ENCODE measurements around the gene MSX2.

The MSX2 gene

GRCh38 chr5:174735498-174736330 lies 11.3 kb downstream of the MSX2 start:
- DNase-seq (ENCODE audit: low read depth, low spot score): no peak
- Histone ChIP-seq H3K36me3 (ENCODE audit: insufficient read depth, insufficient read length, low read length) (peaks cover 1% of the 10 kb centered on the region), H3K9ac (ENCODE audit: insufficient read length, low read depth) (peak overlapping the region; percentile 61), H3K4me1 (ENCODE audit: insufficient read depth, insufficient read length) (no peaks in the 10 kb centered on the region), H3K9me3 (ENCODE audit: insufficient read depth, low read length) (no peaks in the 10 kb centered on the region), H3K27me3 (ENCODE audit: insufficient read depth, insufficient read length) (peaks cover 60% of the 10 kb centered on the region), H3K4me3 (ENCODE audit: insufficient read length, low read depth) (peak overlapping the region; percentile 50)
- no peak for TF ChIP-seq SUZ12 (IDR thresholded peaks at IDR 0.05; ENCODE audit: extremely low read depth, insufficient read depth, insufficient read length)
- TF ChIP-seq YY1 (IDR thresholded peaks at IDR 0.05; ENCODE audit: insufficient read depth, insufficient read length): no peak
- TF ChIP-seq ZNF274 (IDR thresholded peaks at IDR 0.05; ENCODE audit: low read depth, low read length): no peak

- H3K36me3 ChIP-seq (ENCODE audit: insufficient read depth, insufficient read length, low read length): no peaks in the 10 kb centered on the region
- no peak for DNase-seq (ENCODE audit: low read depth, low spot score)
- H3K27me3 ChIP-seq (ENCODE audit: insufficient read depth, insufficient read length): peaks cover 54% of the 10 kb centered on the region
- H3K4me3 ChIP-seq (ENCODE audit: insufficient read length, low read depth): no peak overlapping the region
- no peaks in the 10 kb centered on the region for H3K9me3 ChIP-seq (ENCODE audit: insufficient read depth, low read length)
- TF ChIP-seq SUZ12 (IDR thresholded peaks at IDR 0.05; ENCODE audit: extremely low read depth, insufficient read depth, insufficient read length) (no peak), YY1 (IDR thresholded peaks at IDR 0.05; ENCODE audit: insufficient read depth, insufficient read length) (no peak), ZNF274 (IDR thresholded peaks at IDR 0.05; ENCODE audit: low read depth, low read length) (no peak)
- H3K9ac ChIP-seq (ENCODE audit: insufficient read length, low read depth): no peak overlapping the region
- H3K4me1 ChIP-seq (ENCODE audit: insufficient read depth, insufficient read length): no peaks in the 10 kb centered on the region
Measured at GRCh38 chr5:174736331-174736721, 11.9 kb downstream of the MSX2 start.

DNA sequence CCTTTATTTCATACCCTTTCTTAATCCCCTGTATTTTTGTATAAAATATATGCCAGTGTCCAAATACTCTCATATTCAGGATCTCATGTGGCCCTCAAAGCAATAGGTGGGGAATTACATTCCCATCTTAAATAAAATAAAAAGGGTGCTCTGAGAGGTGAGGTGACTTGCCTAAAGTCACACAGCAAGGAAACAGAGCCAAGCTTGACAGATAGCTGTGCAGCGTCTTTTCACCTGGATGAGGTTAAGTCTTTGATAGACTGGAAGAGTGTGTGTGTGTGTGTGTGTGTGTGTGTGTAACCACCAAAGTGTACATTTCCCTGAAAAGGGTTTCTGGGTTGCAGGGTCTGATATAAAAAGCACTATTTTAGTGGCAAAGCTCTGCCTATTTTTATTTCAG lies 12.4 kb downstream of the MSX2 start:
- no peak for TF ChIP-seq YY1 (IDR thresholded peaks at IDR 0.05; ENCODE audit: insufficient read depth, insufficient read length)
- TF ChIP-seq ZNF274 (IDR thresholded peaks at IDR 0.05; ENCODE audit: low read depth, low read length): no peak
- no peak for TF ChIP-seq SUZ12 (IDR thresholded peaks at IDR 0.05; ENCODE audit: extremely low read depth, insufficient read depth, insufficient read length)
- no peak overlapping the region for H3K9ac ChIP-seq (ENCODE audit: insufficient read length, low read depth)
- no peak for DNase-seq (ENCODE audit: low read depth, low spot score)
- H3K4me1 ChIP-seq (ENCODE audit: insufficient read depth, insufficient read length): no peaks in the 10 kb centered on the region
- H3K27me3 ChIP-seq (ENCODE audit: insufficient read depth, insufficient read length): peaks cover 50% of the 10 kb centered on the region
- H3K9me3 ChIP-seq (ENCODE audit: insufficient read depth, low read length): no peaks in the 10 kb centered on the region
- no peaks in the 10 kb centered on the region for H3K36me3 ChIP-seq (ENCODE audit: insufficient read depth, insufficient read length, low read length)
- no peak overlapping the region for H3K4me3 ChIP-seq (ENCODE audit: insufficient read length, low read depth)

DNA sequence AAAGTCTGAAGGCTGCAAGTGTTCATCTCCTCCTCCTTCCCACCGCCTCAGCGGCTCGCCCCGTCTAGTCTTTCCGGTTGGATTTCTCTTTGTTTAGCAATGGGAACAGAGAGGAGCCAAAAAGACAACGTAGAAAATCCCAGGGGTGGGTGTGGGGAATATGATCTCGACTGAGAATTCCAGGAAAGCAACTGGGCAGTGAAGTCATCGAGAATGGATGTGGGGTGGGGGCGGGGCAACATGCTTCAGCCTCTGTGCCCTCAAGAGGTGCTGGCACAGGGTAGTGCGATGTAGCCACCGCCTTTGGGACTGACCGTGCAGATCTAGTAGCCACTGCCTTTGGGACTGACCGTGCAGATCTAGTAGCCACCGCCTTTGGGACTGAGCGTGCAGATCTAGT lies 12.9 kb downstream of the MSX2 start:
- Histone ChIP-seq H3K4me3 (ENCODE audit: insufficient read length, low read depth) (no peak overlapping the region), H3K4me1 (ENCODE audit: insufficient read depth, insufficient read length) (no peaks in the 10 kb centered on the region), H3K9me3 (ENCODE audit: insufficient read depth, low read length) (no peaks in the 10 kb centered on the region), H3K36me3 (ENCODE audit: insufficient read depth, insufficient read length, low read length) (no peaks in the 10 kb centered on the region), H3K9ac (ENCODE audit: insufficient read length, low read depth) (no peak overlapping the region), H3K27me3 (ENCODE audit: insufficient read depth, insufficient read length) (peaks cover 44% of the 10 kb centered on the region)
- DNase-seq (ENCODE audit: low read depth, low spot score): no peak
- no peak for TF ChIP-seq YY1 (IDR thresholded peaks at IDR 0.05; ENCODE audit: insufficient read depth, insufficient read length)
- TF ChIP-seq ZNF274 (IDR thresholded peaks at IDR 0.05; ENCODE audit: low read depth, low read length): no peak
- no peak for TF ChIP-seq SUZ12 (IDR thresholded peaks at IDR 0.05; ENCODE audit: extremely low read depth, insufficient read depth, insufficient read length)

- DNase-seq (ENCODE audit: low read depth, low spot score): no peak
- Histone ChIP-seq H3K4me3 (ENCODE audit: insufficient read length, low read depth) (no peak overlapping the region), H3K4me1 (ENCODE audit: insufficient read depth, insufficient read length) (no peaks in the 10 kb centered on the region), H3K9me3 (ENCODE audit: insufficient read depth, low read length) (no peaks in the 10 kb centered on the region), H3K9ac (ENCODE audit: insufficient read length, low read depth) (no peak overlapping the region), H3K27me3 (ENCODE audit: insufficient read depth, insufficient read length) (peaks cover 5% of the 10 kb centered on the region), H3K36me3 (ENCODE audit: insufficient read depth, insufficient read length, low read length) (no peaks in the 10 kb centered on the region)
- no peak for TF ChIP-seq SUZ12 (IDR thresholded peaks at IDR 0.05; ENCODE audit: extremely low read depth, insufficient read depth, insufficient read length)
- no peak for TF ChIP-seq YY1 (IDR thresholded peaks at IDR 0.05; ENCODE audit: insufficient read depth, insufficient read length)
- no peak for TF ChIP-seq ZNF274 (IDR thresholded peaks at IDR 0.05; ENCODE audit: low read depth, low read length)
Measured at GRCh38 chr5:174741352-174741751, 17.0 kb downstream of the MSX2 start.

GRCh38 chr5:174744896-174745295 lies 20.5 kb downstream of the MSX2 start:
- TF ChIP-seq ZNF274 (IDR thresholded peaks at IDR 0.05; ENCODE audit: low read depth, low read length): no peak
- TF ChIP-seq YY1 (IDR thresholded peaks at IDR 0.05; ENCODE audit: insufficient read depth, insufficient read length): no peak
- no peak for TF ChIP-seq SUZ12 (IDR thresholded peaks at IDR 0.05; ENCODE audit: extremely low read depth, insufficient read depth, insufficient read length)
- H3K9me3 ChIP-seq (ENCODE audit: insufficient read depth, low read length): no peaks in the 10 kb centered on the region
- peaks cover 12% of the 10 kb centered on the region for H3K27me3 ChIP-seq (ENCODE audit: insufficient read depth, insufficient read length)
- H3K4me1 ChIP-seq (ENCODE audit: insufficient read depth, insufficient read length): no peaks in the 10 kb centered on the region
- no peaks in the 10 kb centered on the region for H3K36me3 ChIP-seq (ENCODE audit: insufficient read depth, insufficient read length, low read length)
- H3K9ac ChIP-seq (ENCODE audit: insufficient read length, low read depth): no peak overlapping the region
- no peak overlapping the region for H3K4me3 ChIP-seq (ENCODE audit: insufficient read length, low read depth)
- DNase-seq (ENCODE audit: low read depth, low spot score): no peak

GRCh38 chr5:174745590-174746103 lies 21.3 kb downstream of the MSX2 start:
- Histone ChIP-seq H3K4me3 (ENCODE audit: insufficient read length, low read depth) (no peak overlapping the region), H3K9me3 (ENCODE audit: insufficient read depth, low read length) (no peaks in the 10 kb centered on the region), H3K36me3 (ENCODE audit: insufficient read depth, insufficient read length, low read length) (no peaks in the 10 kb centered on the region), H3K9ac (ENCODE audit: insufficient read length, low read depth) (no peak overlapping the region), H3K4me1 (ENCODE audit: insufficient read depth, insufficient read length) (no peaks in the 10 kb centered on the region), H3K27me3 (ENCODE audit: insufficient read depth, insufficient read length) (peaks cover 19% of the 10 kb centered on the region)
- no peak for DNase-seq (ENCODE audit: low read depth, low spot score)
- TF ChIP-seq ZNF274 (IDR thresholded peaks at IDR 0.05; ENCODE audit: low read depth, low read length) (no peak), YY1 (IDR thresholded peaks at IDR 0.05; ENCODE audit: insufficient read depth, insufficient read length) (no peak), SUZ12 (IDR thresholded peaks at IDR 0.05; ENCODE audit: extremely low read depth, insufficient read depth, insufficient read length) (no peak)
